NCI-H1694 (cell line): ENCODE measurements around the gene SNAP23.
"Not testable (repeated sequence)": the region's sequence is repeated elsewhere in the genome, so short reads cannot be mapped to it uniquely, and the experiment has no call there.

Experiments
- DNase-seq: peaks from one replicate; lab custom pipeline; 2025; lab: John Stamatoyannopoulos, UW

SNAP23 gene

GRCh38 chr15:42498212-42499068 is 3.0 kb downstream of the SNAP23 start:
- no peak for DNase-seq

GRCh38 chr15:42499858-42500609 is 4.6 kb downstream of the SNAP23 start:
- no peak for DNase-seq

- no peak for DNase-seq
These were observed 7.0 kb downstream of the SNAP23 start for GRCh38 chr15:42502477-42502876.

- DNase-seq = no peak
These were observed 8.4 kb downstream of the SNAP23 start for GRCh38 chr15:42503825-42504224.

DNA sequence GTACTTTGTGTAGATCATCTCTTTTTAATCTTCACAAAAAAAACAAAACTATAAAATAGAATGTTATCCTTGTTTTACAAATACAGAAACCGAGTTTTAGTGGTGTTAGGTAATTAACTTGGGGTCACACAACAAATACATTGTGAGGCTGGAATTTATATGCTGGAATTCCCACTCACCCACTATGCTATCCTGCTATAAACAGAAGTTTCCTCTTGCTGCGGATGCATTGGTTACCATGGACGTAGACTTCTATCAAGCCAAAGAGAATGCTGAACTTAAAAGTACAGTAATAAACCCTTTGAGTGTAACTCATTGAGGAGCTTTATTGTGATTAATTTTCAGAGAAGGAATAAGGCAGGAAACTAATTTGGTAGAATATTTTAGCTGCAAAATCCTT is 9.2 kb downstream of the SNAP23 start:
- no peak for DNase-seq

DNA sequence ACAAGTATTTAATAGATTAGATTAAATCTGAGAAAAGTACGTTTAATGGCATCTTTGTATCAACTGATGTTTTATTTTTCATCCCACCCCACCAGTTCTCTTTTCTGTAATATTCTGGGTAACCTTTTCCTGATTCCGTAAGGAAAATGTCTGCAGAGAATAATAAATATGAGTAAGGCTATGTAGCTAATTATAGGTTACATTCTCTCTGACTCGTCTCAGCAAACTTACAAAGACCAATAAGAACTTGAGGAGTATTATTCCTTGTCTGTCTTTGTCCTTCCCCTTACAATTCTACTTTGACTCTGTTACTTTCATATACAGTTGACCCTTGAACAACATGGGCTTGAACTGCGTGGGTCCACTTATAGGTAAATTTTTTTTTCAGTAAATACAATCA is 12.1 kb downstream of the SNAP23 start:
- DNase-seq = no peak

DNA sequence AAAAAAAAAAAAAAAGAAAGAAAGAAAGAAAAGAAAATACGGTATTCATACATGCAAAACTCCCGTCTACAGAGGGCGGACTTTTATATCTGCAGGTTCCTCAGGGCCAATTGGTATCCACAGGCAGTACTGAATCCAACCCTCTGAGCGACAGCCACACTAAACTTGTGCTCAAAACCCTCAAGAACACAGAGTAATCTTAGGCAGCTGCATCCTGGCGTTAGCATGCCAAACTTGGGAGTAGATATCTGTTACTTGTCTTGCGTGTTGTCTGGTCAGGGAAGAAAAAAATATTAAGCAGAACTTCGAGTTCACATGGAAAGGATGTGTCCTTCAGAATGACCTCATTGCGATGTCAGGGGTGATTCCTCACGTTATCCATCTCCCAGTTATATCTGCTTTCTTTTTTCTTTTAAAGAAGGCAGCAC is 12.8 kb downstream of the SNAP23 start:
- DNase-seq = no peak

- no peak for DNase-seq
These were observed 15.0 kb downstream of the SNAP23 start for GRCh38 chr15:42510258-42511006.

DNA sequence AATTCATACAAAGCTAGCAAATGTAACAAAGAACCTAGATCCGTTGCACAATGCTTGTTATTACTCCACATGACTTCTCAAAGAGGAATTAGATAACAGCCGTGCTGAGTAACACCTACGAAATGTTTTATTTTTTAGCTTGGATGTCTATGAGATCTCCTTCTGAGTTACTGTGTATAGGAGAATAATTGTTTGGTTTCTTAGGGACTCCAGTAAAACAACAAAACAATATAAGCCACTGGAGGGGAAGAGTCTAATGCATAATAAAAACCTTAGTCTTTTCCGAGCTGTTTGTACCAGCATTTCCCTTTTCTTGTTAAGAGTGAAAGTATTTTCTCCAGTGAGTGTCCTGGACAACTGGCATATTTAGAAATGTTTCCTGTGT is 15.6 kb downstream of the SNAP23 start:
- DNase-seq = no peak

DNA sequence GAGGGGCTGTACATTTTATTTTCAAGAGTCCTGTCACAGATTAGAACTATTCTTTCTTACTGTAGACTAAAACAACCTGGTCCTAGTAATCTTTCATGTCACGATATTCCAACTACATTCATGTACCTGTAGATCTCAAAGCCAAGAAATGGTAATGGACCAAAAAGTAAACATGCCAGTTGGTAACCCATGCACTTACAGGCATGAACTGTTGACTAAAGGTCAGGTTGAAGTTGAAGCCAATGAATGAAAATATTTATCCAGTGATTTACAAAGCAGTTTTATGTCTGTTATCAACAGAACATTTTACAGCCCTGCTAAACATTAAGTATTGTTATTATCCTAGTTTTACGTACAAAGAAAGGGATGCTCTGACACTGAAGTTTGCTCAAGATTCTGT is 27.9 kb downstream of the SNAP23 start:
- DNase-seq = no peak

- DNase-seq = no peak
These were observed 33.5 kb downstream of the SNAP23 start for GRCh38 chr15:42528970-42529369.

GRCh38 chr15:42533246-42533645 is 37.8 kb downstream of the SNAP23 start:
- no peak for DNase-seq

DNA sequence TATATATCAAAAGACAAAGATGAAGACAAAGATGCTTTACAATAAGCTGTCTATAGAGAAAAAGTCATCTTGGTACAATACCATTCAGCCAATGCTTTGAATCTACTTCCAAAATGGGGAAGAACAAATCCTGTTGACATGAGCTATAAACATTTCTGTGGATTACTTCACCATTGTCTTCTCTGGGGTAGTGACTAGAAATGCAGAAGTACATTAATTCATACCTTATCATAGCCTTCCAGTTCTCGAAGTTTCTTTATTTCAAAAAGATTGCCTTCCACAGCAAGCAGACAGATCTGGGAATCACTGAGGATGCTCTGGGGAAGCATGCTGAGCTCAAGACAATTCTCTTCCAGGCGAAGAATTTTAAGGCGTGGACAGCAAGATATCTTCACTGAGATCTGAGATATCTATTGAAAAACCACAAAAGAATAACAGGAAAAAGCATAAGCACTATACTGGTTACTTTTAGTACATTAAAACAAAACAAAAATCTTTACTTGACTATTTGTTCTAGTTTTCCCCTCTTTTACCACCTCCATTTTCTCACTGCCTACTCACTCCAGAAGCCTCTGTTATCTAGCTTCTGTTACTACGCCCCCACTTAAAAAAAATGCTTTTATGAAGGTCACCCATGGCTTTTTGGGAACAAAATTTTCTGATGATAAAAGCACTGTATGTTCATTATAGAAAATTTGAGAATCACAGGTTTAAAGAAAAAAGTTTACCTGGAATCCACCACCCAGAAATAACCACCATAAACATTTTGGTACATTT is 49.6 kb downstream of the SNAP23 start:
- no peak for DNase-seq

DNA sequence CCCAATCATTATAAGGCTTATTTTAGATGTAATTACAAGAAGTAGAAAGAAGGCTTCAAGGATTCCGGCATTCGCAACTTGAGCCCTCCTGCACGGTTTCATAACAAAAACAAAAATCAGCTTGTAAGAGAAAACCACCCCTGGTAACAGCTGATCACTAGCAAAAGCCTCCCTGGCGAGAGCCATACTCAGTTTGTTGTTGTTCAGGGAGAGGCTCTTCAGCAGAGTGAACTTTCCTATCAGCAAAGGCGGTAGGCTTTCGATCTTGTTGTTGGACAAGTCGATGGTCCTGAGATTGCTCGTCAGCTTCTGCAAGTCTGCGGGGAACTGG is 52.4 kb downstream of the SNAP23 start:
- no peak for DNase-seq

DNA sequence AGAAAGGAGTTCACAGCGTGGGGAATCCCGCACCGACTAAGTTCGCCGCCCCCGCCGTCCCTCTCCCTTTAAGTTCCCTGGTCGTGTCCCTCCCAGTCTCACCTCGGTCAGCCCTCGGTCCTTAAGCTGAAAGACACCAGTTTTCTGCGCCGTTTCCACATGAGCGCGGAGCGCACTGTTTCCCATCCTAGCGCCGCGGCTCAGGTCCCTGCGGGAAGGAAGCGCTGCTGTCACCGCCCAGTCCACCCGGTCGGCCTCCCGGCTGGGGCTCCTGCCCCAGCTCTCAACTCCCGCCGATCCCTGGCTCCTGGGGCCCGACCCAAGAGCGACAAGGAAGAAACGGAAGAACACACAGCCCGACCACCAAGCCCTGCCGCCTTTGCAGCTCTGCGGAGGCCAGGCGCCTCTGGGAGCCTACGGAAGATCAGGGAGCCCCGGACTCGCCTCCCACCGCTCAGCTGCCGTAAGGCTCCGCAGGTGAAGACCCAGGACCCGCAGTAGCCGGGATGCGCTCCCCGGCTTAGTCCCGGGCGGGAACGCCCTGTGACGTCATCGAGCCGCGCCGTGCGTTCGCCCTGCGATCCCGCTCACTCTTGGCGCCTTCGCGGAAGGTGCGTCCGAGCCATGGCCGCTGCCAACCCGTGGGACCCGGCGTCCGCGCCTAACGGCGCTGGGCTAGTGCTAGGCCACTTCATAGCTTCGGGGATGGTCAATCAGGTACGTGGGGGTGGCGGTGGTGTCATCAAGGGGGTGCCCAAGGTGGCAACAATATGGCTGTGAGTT is 53.0 kb downstream of the SNAP23 start, which contains the start of the genes HAUS2 and LRRC57:
Gene HAUS2, plus strand, starts transcription at position 590 of the 783 bp plus-strand sequence. Its CDS starts 35 bp downstream, at position 625.
Gene LRRC57, minus strand, starts transcription at position 545 of the 783 bp plus-strand sequence. Its CDS starts 359 bp downstream, at position 186.
- peak; percentile 36 for DNase-seq

- peak; percentile 28 for DNase-seq
These were observed 53.6 kb downstream of the SNAP23 start for GRCh38 chr15:42549032-42549491.

DNA sequence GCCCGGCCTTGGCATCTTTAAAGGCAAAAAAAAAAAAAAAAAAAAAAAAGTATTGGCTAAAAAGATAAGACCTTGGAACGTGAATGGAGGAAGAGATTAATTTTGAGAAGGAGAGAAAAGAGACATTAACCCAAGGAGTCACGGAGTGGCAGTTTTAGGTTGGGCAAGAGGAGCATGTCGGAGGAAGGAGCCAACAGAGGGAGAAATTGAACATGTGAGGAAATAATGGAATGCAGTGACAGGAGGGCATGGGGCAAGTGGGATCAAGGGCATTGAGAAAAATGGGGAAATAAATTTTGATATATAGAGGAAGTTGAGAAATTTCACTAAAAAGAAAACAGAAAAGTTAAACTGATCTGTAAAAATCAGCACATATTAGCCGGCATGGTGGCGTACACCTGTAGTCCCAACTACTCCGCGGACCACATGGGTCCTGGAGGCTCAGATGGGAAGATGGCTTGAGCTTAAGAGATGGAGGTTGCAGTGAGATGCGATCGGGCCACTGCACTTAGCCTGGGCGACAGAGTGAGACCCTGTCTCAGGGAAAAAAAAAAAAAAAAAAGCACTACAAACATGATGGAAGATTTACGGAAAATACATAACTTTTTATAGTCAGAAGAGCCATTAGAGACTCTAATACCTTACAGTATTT is 54.4 kb downstream of the SNAP23 start:
- DNase-seq = no peak

DNA sequence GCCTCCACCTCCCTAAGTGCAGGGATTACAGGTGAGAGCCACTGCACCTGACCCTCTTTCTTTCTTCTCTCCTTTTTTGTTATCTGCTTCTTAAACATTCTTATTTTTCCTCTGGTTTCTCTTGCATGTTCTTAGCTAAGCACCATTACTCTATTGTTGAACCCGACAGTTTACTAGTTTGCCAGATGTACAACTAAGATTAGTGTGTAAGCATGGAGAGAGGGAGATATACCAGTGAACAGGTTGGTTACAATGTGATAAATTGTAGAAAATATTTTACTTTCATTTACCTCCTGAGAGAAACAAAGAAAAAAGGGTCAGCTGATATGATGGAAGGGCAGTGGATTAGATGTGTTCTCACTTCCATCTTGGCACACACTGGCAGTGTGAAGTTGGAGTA is 58.1 kb downstream of the SNAP23 start:
- DNase-seq = no peak

- DNase-seq = not testable (repeated sequence)
These were observed 61.2 kb downstream of the SNAP23 start for GRCh38 chr15:42556550-42557207.

- no peak for DNase-seq
These were observed 63.3 kb downstream of the SNAP23 start for GRCh38 chr15:42558739-42559138.
